HG02970 (cell line): ENCODE results near the gene RMRP.
"Not testable (repeated sequence)": the region's sequence is repeated elsewhere in the genome, so short reads cannot be mapped to it uniquely, and the experiment has no call there.

Source experiments
- ATAC-seq: cut with Tn5 transposase; IDR thresholded peaks from one replicate; pipeline ENCODE4 v1.9.1; 2021; ENCODE audit warnings: mild to moderate bottlenecking, moderate library complexity, moderate number of reproducible peaks; ENCODE audit not compliant: unreplicated experiment, low FRiP score

Gene RMRP

GRCh38 chr9:35616681-35617459, 40.9 kb downstream of the RMRP start:
- no peak for ATAC-seq

GRCh38 chr9:35615981-35616680, 41.7 kb downstream of the RMRP start:
- ATAC-seq = no peak

GRCh38 chr9:35612843-35613242, 45.0 kb downstream of the RMRP start:
- no peak for ATAC-seq

- not testable (repeated sequence) for ATAC-seq
These were observed 45.8 kb downstream of the RMRP start for GRCh38 chr9:35612066-35612465.

- no peak for ATAC-seq
These were observed 46.5 kb downstream of the RMRP start for GRCh38 chr9:35611230-35611797.

GRCh38 chr9:35609820-35610163, 48.0 kb downstream of the RMRP start:
- ATAC-seq = no peak

GRCh38 chr9:35609001-35609819, 48.6 kb downstream of the RMRP start:
- no peak for ATAC-seq

GRCh38 chr9:35608221-35608620, 49.6 kb downstream of the RMRP start:
- ATAC-seq = no peak
